Stimulated activated CD4-positive, alpha-beta T cell treated with anti-CD3 and anti-CD28 coated beads, Interleukin-1b, Interleukin-23, amount 100 ng/mL, for 1 hour (primary cell): ENCODE data around the gene CASZ1.
A peak's percentile ranks its signal among the peaks of the same experiment; 100 is the strongest.

Experiments used
- DNase-seq, 2 donors: peaks; one replicate each; pipeline ENCODE4 v3.0.0-alpha.2; 2020; ENCODE audit warnings: low read depth in 2 of 2

Gene CASZ1

DNA sequence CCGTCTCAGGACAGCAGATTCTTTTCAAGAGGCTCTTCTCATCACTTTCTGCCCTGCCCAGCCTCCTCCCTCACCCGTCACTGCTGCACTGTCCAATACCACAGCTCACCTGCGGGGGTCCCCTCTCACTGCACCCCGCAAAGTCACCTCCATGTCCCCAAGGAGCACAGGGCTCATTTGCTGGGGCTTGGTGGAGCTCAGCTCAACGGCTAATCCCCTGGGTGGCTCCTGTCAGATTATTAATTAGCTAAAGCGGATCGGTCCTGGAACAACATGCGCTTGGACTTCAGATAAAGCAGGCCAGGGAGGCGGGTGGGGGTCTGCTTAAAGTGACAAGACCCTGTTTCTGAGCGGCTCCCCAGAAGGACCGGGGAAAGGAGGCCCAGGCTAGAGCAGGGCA, 43.1 kb downstream of the CASZ1 start:
- no peak for DNase-seq

DNA sequence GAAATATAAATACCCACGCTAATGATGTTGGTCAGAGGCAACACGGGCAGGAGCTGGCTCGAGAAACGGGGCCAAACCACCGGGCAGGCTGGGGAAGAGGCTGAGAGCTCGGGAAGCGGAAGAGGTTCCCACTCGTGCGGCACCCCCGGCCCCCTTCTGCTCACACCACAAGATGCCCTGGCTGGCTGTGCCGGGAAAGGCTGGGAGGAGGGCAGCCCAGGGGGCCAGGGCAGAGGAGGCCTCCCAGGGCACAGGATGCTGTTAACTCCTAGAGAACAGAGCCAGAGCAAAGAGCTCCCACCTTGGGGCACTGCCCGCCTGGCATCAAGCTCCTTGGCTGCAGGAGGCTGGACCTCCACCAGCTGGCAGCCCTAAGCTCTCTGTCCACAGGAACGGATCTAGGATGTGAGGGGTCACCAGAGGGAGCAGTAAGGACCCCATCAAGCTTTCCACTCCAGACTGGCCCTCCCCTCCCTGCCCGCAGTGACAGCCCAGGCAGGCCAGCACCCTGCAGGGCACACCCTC, 44.8 kb downstream of the CASZ1 start:
- no peak for DNase-seq

DNA sequence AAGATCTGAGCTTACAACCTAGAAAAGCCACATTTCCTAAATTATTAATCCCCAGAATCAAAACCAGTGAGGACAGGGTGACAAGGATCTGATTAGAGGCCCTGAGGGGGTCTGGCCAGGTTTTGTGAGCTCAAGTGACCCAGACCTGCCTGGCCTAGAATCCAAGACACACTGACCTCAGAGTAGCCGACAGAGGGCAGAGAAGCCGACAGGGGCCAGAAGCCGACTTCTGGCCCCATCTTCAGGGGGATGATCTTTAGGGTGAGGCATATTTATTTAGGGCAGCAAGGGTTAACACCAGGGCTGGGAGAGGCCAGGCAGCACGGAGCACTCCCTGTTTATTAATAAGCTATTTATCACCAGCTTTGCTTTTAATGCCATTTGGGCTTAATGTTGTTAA, 45.3 kb downstream of the CASZ1 start:
- no peak for DNase-seq

DNA sequence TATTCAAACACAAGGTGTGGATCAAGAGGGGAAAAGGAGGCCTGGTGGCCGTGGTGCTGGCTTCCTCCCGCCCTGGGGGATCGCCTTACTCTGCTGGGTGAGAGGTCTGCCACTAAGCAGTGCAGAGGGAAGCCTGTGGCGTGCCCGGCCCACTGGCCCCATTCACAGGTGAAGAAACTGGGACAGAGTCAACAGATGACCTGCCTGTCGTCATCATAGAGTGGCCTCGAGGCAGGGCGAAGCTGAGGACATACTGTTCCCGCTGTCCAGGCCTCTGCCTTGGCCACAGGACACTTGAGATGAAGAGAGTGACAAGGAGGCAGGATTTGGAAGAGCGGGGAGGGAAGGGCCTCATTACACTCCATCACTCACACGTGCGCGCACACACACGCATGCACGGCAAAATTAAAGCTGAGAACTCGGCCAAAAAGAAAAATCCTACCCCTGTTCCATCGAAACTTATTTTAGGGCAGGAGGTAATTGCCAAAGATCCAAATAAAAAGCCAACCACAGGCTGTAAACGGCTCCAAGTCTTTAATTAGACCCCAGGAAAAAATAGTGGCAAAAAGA, 50.5 kb downstream of the CASZ1 start:
- no peak for DNase-seq

DNA sequence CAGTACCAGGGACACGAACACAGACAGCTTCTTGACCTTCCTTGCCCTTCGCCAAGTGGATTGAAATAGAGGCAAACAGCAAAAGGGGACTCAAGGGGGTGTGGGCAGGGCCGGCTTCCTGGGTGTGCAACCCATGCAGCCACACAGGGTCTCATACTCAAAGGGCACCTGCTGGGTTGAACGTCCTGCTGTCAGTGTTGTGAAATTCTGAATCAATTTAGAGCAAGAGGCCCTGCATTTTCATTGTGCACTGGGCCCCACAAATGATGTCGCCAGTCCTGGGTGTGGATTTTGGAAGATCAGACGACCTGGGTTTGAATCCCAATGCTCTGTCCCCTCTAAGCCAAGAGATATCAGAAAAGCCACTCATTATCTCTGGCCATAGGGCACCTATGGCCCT, 51.1 kb downstream of the CASZ1 start:
- DNase-seq: no peak

DNA sequence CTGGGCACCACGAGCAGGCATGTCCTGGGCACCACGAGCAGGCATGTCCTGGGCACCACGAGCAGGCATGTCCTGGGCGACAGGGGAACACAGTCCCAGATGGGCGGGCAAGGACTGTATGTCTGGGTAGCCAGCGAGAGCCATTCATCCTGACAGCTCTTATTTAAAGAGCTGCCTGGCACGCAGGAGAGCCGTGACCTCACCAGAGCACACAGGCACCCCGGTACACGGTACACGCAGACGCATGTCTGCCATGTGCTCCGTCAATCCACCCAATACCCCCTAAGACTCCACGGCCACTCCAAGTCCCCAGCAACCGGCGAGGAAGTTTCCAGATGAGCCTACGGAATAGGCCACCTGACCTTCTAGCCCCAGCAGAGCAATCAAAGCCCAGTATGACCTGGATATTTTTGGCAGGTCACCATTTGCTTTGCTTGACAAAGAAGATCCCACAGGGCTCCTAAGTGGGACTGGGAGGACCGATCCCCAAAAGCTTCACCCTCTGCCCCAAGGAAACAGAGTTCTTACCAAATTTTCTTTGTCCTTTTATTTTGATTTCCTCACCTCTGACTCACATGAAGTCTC, 51.7 kb downstream of the CASZ1 start:
- no peak for DNase-seq

DNA sequence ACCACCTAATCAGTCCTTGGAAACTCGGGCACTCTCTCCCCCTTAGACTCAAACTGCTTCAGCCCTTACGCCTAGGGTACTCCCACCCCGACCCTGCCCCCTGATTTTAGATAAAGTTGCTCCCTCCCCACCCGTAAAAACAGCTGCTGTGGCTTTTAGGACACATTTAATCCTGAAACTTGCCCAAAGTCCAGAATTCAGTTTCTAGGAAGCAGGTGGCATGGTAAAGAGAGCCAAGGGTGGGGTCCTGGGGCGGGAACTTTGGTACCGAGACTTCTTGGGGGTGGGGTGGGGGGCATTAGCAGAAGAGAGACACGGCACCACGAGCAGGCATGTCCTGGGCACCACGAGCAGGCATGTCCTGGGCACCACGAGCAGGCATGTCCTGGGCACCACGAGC, 52.4 kb downstream of the CASZ1 start:
- no peak for DNase-seq

DNA sequence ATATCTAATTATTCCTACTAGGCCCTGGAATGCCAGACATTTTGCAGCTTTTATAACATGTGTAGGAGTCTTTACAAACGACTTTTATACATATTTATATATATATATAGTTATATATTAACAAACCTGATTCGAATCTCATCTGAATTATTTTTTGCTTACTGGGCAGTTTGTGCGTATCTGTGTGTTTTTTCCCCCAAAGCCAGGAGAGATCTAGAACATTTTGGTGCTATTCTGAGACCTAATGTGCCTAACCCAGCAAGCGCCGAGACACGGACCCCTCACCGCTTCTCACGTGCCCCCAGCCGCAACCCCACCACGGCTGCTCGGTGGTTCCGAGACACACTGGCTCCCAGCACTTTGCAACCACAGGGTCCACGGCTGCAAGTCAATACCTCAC, 54.8 kb downstream of the CASZ1 start:
- DNase-seq: no peak

DNA sequence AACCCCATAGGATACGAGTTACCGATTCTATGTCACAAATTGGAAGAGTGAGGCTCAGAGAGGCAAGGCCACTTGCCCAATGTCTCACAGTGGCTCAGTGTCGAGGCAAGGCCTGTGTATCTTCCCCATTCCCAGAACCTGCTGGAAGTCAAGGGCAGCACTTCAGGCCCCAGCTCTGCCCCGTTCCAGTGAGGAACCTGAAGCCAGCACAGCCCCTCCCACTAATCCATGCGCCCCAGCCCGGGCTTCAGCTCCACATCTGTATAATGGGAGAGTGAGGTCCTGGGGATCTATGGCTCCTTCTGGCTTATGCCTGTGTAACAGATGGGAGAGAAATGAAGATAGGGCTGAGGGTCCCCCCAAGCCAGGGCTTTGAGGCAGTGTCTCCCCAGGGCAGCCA, 56.3 kb downstream of the CASZ1 start:
- DNase-seq: no peak

DNA sequence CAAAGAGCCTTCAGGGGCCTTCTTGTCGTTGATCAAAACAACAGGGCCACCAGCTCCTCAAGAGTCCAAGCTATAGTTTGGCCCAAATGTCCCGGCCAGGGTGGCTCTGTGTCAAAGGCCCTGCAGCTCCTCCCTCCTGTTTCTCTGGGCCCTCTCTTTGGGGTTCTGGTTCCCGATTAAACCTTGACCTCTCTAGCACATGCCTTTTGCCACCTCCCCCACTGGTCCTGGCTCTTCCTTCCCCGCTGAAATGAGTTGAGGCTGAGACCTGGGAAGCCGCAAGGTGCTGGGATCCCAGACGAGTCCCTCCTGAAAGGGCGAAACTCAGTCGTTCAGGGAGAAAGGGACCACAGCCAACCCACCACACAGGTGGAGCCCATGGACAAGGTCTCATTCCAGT, 56.9 kb downstream of the CASZ1 start:
- no peak for DNase-seq

DNA sequence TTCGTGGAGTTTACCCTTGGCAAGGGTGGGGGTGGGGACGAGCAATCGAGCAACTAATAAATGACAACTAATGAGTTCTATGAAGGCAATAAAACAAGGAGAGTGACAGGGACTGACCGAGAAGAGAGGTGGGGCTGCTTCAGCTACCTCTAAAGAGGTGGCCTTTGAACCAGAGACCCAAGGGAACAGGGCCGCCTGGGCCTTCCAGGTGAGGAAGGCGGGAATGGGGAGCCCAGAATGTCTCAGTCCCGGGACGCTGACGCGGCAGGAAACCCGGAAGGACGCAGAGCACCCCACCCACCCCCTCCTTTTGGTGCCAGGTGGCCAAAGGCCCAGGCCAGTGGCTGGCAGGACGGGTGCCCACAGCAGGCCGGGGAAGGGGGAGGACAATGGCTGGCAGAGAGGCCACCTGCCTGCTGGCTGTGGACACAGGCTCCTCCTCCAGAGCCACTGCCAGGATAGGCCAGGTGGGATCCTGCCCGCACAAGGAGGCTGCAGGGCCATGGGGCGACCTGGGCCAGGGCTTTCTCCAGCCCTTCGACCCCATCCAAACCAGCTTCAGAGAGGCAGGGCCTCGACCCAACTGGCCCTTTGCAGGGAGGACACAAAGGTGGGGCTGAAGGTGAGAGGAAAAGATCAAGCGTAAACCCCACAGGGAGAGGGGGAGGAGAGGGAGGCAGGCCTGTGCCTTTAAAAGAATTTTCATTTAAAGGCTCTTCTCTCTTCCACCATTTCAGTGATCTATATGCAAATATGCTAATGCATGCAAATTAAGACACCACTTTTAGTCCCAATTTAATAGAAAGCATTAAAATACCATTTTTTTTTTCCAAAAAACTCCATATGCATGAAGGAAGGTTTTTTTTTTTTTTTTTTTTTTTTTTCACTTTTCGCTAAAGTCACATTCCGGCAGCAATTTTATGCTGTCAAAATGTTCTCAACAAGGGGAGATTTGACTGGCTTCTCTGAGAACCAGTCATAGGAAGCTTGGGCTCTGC, 58.1 kb downstream of the CASZ1 start:
- no peak for DNase-seq

DNA sequence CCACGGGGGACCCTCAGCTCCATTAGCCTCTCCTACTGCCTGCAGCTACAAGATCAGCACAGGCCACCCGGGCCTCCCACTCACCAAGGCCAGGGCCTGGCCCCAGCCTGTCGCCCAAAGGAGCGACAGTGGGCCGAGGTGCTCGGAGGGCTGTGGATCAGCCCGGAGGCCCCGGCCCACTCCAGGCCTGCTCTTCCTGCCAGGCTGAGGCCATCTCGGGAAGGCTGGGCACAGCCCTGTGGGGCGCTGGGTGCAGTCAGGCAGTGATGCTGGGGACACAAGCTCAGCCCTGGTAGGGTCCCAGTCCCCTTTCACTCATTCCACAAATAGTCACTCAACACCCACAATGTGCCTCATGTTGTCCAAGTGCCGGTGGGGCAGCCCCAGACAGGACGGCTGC, 58.8 kb downstream of the CASZ1 start:
- no peak for DNase-seq

DNA sequence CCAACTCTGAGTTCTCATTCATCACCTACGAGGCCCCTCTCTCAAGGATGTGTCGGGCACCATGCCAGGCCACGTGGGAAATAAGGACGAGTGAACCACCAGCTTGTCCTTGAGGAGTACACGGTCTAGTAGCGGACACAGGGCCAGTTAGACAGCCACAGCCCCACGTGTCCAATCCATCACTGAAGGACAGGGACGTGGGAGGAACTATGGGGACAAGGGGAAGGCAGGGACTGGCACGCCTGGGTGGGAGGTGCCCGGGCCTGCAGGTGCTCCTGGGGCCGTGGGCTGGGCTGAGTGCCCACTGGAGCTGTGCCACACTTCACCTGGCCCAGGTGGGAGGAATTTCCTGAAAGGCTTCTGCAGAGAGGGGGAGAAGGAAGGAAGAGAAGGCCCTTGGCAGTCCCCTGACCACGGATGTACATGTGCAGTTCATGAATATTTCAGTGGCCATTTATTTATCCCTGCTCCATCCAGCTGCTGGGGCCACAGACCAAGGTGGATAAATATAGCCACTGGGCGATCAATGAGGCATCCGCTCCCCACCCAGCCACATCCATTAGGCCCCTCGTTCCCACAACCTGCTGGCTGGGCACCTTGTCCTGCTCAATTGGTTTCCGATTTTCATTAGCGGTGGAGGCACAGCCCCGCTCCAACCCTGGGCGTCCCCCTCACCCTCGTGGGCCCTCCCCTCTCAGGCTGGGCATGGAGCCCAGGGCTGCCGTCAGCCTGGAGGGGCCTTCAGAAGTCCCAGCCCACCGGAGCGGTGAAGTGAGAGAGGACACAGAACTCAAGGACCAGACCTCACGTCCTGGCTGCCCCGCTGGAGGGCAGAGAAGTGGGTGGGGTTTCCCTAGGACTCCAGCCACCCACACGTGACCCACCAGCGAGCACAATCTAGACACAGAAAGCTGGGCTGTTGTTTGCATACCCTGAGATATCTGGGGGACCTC, 59.5 kb downstream of the CASZ1 start:
- DNase-seq: no peak

DNA sequence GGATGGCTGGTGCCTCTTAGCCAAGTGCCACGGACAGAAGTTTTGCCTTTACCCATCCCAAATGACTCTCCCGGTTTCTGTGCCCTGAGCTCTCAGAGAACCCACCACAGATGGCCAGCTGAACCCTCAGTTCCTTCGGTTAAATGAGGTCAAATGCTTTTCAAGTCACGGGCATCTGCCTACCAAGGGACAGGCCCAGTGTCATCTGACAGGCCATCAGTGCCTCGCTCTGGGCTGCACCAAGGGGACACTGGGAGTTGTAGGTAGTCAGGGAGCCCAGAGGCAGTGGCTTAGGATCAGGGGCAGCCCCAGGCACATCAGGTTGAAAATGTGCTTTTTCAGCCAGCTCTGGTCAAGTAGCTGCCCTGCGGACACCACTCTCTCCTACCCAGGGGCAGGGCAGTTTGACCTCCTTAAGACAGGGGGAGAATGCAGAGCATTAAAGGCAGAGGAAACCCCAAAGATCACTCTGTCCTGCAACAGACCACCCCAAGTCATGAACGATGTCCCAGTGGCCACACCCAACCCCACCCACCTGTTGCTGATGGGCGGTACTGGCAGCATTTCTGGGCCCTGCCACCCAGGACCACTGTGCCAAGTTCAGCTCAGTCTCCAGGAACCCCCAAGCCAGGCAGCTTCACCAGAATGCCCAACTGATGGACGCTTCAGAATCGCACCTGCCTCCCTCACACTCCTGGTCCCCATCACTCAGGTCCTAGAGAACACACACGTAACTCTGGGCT, 60.7 kb downstream of the CASZ1 start:
- no peak for DNase-seq

DNA sequence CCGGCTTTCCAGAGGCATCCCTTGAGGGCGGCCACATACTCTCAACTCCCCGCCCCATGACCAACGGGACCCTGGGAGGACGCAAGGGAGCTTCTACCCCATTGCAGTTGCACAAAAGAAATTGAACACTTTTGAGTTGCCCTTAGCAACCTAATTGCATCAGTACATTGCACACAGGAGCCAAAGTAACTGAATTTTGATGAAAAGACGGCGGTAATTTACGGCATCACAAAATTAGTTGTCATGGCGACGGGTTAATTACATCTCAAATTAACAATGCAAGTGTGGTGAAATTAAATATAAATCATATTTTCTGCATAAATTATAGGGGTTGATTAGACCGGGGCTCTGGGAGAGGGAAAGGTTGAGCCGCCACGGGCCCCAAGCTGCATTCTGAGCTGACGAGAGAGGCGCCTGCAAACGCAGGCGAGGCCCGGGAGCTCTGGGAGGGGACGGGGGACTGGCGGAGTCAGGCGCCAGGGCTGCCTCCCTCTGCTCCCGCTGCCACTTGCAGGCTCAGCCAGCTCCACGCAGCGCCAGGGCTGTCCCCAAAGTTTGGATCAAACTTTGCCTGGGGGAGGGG, 61.4 kb downstream of the CASZ1 start:
- DNase-seq: no peak

DNA sequence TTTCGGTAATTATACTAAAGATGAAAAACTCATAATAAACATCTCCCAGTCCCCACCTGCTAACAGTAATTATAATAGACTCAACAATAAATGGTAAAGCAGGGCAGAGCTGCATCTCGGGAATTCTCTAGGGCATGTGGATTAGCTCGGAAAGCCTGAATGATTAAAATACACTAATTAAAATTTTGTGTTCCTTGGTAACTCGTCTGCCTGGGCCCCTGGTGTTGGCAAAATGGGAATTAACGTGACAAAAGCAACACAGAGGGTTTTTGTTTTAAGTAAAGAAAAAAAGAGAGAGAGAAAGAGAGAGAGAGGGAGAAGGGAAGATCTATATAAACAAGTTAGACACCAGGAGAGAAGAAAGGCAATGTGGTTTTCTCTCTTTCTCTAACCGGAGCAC, 62.1 kb downstream of the CASZ1 start:
- DNase-seq: no peak

DNA sequence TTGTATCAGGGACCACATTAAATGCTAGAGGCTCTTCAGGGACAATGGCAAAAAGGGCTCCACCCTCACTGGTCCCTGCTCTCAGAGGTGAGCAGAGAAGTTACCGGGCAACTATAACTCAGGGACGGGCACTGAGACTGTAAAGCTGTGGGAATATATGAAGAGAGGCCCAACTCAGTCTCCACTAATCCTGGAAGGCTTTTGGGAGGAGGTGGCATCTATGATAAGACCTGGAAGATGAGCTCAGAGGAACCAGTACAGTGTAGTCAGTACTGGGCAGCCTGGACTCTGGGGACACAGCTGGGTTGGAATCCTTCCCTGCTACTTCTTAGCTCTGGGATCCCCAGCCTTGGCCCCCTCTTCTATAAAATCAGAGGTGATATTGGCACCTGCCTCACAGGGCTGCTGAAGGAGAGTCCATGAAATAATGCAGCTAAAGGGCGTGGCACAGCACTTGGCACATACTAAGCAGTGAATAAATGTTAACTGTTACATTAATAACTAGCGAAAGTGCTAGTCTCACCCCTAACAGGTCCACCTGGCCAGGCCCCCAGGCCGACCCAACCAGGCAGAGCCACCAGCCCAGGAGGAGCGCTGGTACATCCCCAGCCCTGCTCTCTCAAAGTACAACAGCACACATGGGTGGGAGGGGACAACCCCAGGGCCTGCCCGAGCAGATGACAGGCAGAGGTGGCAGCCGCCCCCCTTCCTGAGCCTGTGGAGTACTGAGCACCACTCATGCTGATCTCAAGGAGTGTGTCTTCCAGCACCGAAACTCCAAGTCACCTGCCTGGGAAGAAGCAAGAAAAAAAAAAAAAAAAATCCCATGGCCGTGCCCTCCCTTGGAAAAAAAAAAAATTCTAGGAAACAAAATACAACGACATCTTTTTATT, 62.7 kb downstream of the CASZ1 start:
- DNase-seq: peak in 1 of 2 donors; percentile 10

DNA sequence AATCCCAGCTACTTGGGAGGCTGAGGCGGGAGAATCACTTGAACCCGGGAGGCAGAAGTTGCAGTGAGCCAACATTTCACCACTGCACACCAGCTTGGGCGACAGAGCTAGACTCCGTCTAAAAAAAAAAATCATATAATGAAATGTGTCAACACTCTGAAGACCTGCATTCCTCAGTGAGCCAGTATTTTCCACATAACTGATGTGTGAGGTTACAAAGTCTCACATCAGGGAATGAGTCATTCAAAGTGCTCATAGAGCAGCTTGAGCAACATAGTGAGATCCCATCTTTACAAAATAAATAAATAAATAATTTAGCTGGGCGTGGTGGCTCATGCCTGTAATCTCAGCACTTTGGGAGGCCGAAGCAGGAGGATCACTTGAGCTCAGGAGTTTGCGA, 65.5 kb downstream of the CASZ1 start:
- no peak for DNase-seq

DNA sequence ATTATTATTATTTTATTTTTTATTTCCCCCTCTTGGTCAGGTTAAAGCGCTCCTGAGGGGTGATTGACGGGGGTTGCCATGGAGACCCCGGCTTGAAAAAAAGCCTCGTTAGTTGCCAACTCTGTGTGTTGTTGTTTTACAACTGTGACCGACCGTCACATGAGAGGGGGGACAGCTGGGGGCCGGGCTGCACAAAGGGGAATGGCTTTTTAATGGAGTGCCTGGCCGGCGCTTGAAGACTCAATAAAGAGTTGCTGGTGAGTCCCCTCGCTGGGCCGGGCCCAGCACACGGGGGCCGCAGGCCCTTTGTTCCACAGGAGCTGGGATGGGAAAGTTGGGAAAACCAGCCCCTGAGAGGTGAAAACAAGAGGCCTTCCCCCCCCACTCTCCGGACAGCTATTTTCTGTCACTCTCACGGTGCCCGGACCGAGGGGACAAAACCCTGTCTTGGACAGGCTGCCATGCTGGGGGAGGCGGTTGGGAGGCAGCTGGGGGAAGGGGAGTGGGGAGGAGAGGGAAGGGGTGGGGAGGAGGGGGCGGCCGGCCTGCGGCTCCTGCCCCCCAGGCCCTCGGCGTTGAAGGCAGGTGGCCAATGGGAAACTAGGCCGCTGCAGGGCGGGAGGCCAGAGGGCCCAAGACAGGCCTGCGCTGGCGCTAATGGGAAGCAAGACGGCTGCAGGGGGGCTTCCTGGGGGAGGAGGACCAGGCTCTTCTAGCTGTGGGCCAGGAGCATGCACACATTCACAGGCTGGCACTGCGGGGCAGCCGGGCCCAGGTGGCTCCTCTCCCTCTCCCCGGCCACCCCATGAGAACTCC, 67.6 kb downstream of the CASZ1 start:
- DNase-seq: no peak
